SK-N-SH (cell line): ENCODE data around the gene CIAO3. TPM values are rescaled to one million over a fixed set of nuclear protein-coding genes. Genes with fewer than 3 reads are reported as not detected.

Experiments used
- CTCF ChIA-PET: fragments of 300-600, 350-600 bp; formaldehyde crosslinking; extraction: SDS; loops from one replicate; lab custom pipeline; 2021; lab: Yijun Ruan, JAX
- POLR2A ChIA-PET: fragments of 350-600 bp; sonication (Branson Sonifier 250); formaldehyde crosslinking; extraction: SDS; loops from one replicate; lab custom pipeline; 2020; ENCODE audit warnings: antibody characterized with exemption, inconsistent platforms; lab: Yijun Ruan, JAX
- DNase-seq: peaks from one replicate; pipeline ENCODE4 v3.0.0; 2012
- H2AFZ ChIP-seq: fragments of 200-600 bp; sonication (generic); 2 replicates; pipeline ENCODE4 v1.8.1; 2016; ENCODE audit warnings: antibody characterized with exemption, mild to moderate bottlenecking, low read depth
- H3F3A ChIP-seq: fragments of 200-600 bp; sonication (generic); replicated peaks from 2 replicates; pipeline ENCODE3; 2016; ENCODE audit warnings: antibody characterized with exemption, mild to moderate bottlenecking; ENCODE audit not compliant: insufficient read depth
- H3K27ac ChIP-seq, 2 experiments: fragments of 200-500 bp in 1 of 2; fragments of 200-600 bp in 1 of 2; sonication (Bioruptor generic) in 1 of 2; sonication (generic), shearing (Covaris generic) in 1 of 2; 2 replicates each; pipeline versions ENCODE4 v1.5.1 to v1.6.1; 2014 to 2016; ENCODE audit warnings: low read depth in 2 of 2, inconsistent platforms in 1 of 2, low read length in 1 of 2, mild to moderate bottlenecking in 1 of 2, mixed read lengths in 1 of 2
- H3K27me3 ChIP-seq: fragments of 200-600 bp; sonication (generic), shearing (Covaris generic); 2 replicates; pipeline ENCODE4 v1.6.1; 2016; ENCODE audit warnings: mixed run types; ENCODE audit not compliant: insufficient read depth
- H3K36me3 ChIP-seq, 2 experiments: fragments of 200-500 bp in 1 of 2; fragments of 200-600 bp in 1 of 2; sonication (Bioruptor generic) in 1 of 2; sonication (generic) in 1 of 2; replicated peaks in 1 of 2; 2 replicates each; pipeline versions ENCODE3 to v1.5.1; 2014 to 2016; ENCODE audit warnings: low read length in 1 of 2, mild to moderate bottlenecking in 1 of 2; ENCODE audit not compliant: insufficient read depth in 2 of 2, control insufficient read depth in 1 of 2
- H3K4me1 ChIP-seq, 2 experiments: fragments of 200-500 bp in 1 of 2; fragments of 200-600 bp in 1 of 2; sonication (Bioruptor generic) in 1 of 2; sonication (generic), shearing (Covaris generic) in 1 of 2; 2 replicates each; pipeline versions ENCODE4 v1.5.1 to v1.6.1; 2014 to 2016; ENCODE audit warnings: low read depth in 1 of 2, low read length in 1 of 2, mixed run types in 1 of 2; ENCODE audit not compliant: insufficient read depth in 2 of 2, control insufficient read depth in 1 of 2
- H3K4me2 ChIP-seq: fragments of 200-600 bp; sonication (generic), shearing (Covaris generic); 2 replicates; pipeline ENCODE4 v1.6.1; 2017; ENCODE audit warnings: mixed run types
- H3K4me3 ChIP-seq, 2 experiments: fragments of 200-500 bp in 1 of 2; fragments of 200-600 bp in 1 of 2; sonication (Bioruptor generic) in 1 of 2; sonication (generic), shearing (Covaris generic) in 1 of 2; 2 replicates each; pipeline versions ENCODE4 v1.5.1 to v1.8.1; 2014 to 2016; ENCODE audit warnings: low read depth in 2 of 2, inconsistent platforms in 1 of 2, low read length in 1 of 2, mild to moderate bottlenecking in 1 of 2, mixed read lengths in 1 of 2, moderate library complexity in 1 of 2
- H3K79me2 ChIP-seq: fragments of 200-600 bp; sonication (generic); 2 replicates; pipeline ENCODE4 v1.8.1; 2017; ENCODE audit warnings: mild to moderate bottlenecking; ENCODE audit not compliant: insufficient read depth
- H3K9ac ChIP-seq: fragments of 200-600 bp; sonication (generic); 2 replicates; pipeline ENCODE4 v1.6.1; 2017; ENCODE audit warnings: mixed run types
- H3K9me2 ChIP-seq: fragments of 200-600 bp; sonication (generic); 2 replicates; pipeline ENCODE4 v1.6.1; 2017; ENCODE audit warnings: mixed run types
- H3K9me3 ChIP-seq: fragments of 200-600 bp; sonication (generic); 2 replicates; pipeline ENCODE4 v1.6.1; 2017; ENCODE audit warnings: mixed run types, mild to moderate bottlenecking, moderate library complexity
- H4K20me1 ChIP-seq: fragments of 200-600 bp; sonication (generic); 2 replicates; pipeline ENCODE4 v1.6.1; 2017; ENCODE audit warnings: mild to moderate bottlenecking, mixed run types; ENCODE audit not compliant: insufficient read depth
- CHD2 ChIP-seq: fragments of 150-350 bp; IDR thresholded peaks from 2 replicates; pipeline ENCODE4 v1.6.1; 2018; ENCODE audit warnings: low read length; ENCODE audit not compliant: partially characterized antibody
- CTCF ChIP-seq: fragments of 200-600 bp; sonication (generic); IDR thresholded peaks from 2 replicates; pipeline ENCODE4 v1.6.1; 2017; ENCODE audit warnings: antibody characterized with exemption, mild to moderate bottlenecking, moderate library complexity
- EP300 ChIP-seq, 2 experiments: IDR thresholded peaks; 2 replicates each; pipeline versions ENCODE4 v1.4.0 to v1.6.1; 2012; ENCODE audit warnings: borderline replicate concordance in 1 of 2, low read depth in 1 of 2, low read length in 1 of 2
- EZH2phosphoT487 ChIP-seq: fragments of 200-600 bp; sonication (generic); IDR thresholded peaks from 2 replicates; pipeline ENCODE4 v1.6.1; 2017; ENCODE audit warnings: low read depth, mixed run types, mild to moderate bottlenecking, antibody characterized with exemption, moderate library complexity, borderline replicate concordance
- FOSL2 ChIP-seq: IDR thresholded peaks from 2 replicates; pipeline ENCODE4 v1.4.0; 2012; ENCODE audit warnings: low read depth, mild to moderate bottlenecking, moderate library complexity, borderline replicate concordance
- FOXJ3 ChIP-seq: sonication (generic); formaldehyde crosslinking; IDR thresholded peaks from 2 replicates; pipeline ENCODE4 v1.5.1; 2020; ENCODE audit warnings: mild to moderate bottlenecking, missing genetic modification reagents
- FOXM1 ChIP-seq: IDR thresholded peaks from 2 replicates; pipeline ENCODE4 v1.4.0; 2012; ENCODE audit warnings: low read depth, mild to moderate bottlenecking
- GABPA ChIP-seq: IDR thresholded peaks from 2 replicates; pipeline ENCODE4 v1.4.0; 2012; ENCODE audit warnings: low read depth, mild to moderate bottlenecking
- IRF3 ChIP-seq: fragments of 150-350 bp; IDR thresholded peaks from 2 replicates; pipeline ENCODE4 v1.6.1; 2016; ENCODE audit warnings: mild to moderate bottlenecking, low read depth, low read length
- JUND ChIP-seq: IDR thresholded peaks from 2 replicates; pipeline ENCODE4 v1.4.0; 2012
- MEF2A ChIP-seq: IDR thresholded peaks from 2 replicates; pipeline ENCODE4 v1.4.0; 2012; ENCODE audit warnings: low read depth, borderline replicate concordance
- MXI1 ChIP-seq: IDR thresholded peaks from 2 replicates; pipeline ENCODE4 v1.6.1; 2012; ENCODE audit warnings: mild to moderate bottlenecking, low read depth, low read length, improper control_type of control experiment
- NFIC ChIP-seq: IDR thresholded peaks from 2 replicates; pipeline ENCODE4 v1.4.0; 2012; ENCODE audit warnings: borderline replicate concordance
- NRF1 ChIP-seq: IDR thresholded peaks from 2 replicates; pipeline ENCODE4 v1.6.1; 2012; ENCODE audit warnings: low read depth, mild to moderate bottlenecking, low read length
- REST ChIP-seq: IDR thresholded peaks from 2 replicates; pipeline ENCODE4 v1.6.1; 2012; ENCODE audit warnings: mild to moderate bottlenecking, low read depth, low read length, moderate library complexity
- RFX5 ChIP-seq: IDR thresholded peaks from 2 replicates; pipeline ENCODE4 v1.6.1; 2012; ENCODE audit warnings: mild to moderate bottlenecking, improper control_type of control experiment, low read length
- SIN3A ChIP-seq: IDR thresholded peaks from 2 replicates; pipeline ENCODE4 v1.6.1; 2012; ENCODE audit warnings: low read depth, mild to moderate bottlenecking, low read length, moderate library complexity, borderline replicate concordance
- SMC3 ChIP-seq: IDR thresholded peaks from 2 replicates; pipeline ENCODE4 v1.6.1; 2012; ENCODE audit warnings: low read depth, low read length, improper control_type of control experiment
- WGBS: methylation state at CpG from one replicate; pipeline ENCODE4 v1.1.6; 2017; ENCODE audit warnings: low lambda C conversion rate; 5-methylcytosine and 5-hydroxymethylcytosine counted together
- polyA plus RNA-seq, 3 experiments: library from polyadenylated mRNA; depleted of rRNA; stranded (reverse); fragments of >200 nt; gene quantifications; 2 replicates each; pipeline ENCODE4 v1.2.3, GENCODE V29; 2012
- TF ChIP-seq, protein P1 (sequence below): IDR thresholded peaks from 2 replicates; pipeline ENCODE4 v1.4.0; 2012; ENCODE audit warnings: low read depth

CIAO3 gene
- polyA plus RNA-seq, 1 of the 3 experiments (the other 2 are of a cell fraction) = 14.4 TPM

GRCh38 chr16:759110-759910, 18.5 kb upstream of the CIAO3 start (continued):
- TF ChIP-seq REST = no peak
- no peak for TF ChIP-seq FOSL2
- TF ChIP-seq, protein P1, sequence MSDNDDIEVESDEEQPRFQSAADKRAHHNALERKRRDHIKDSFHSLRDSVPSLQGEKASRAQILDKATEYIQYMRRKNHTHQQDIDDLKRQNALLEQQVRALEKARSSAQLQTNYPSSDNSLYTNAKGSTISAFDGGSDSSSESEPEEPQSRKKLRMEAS = no peak
- no peak for TF ChIP-seq JUND
- TF ChIP-seq EZH2phosphoT487 = no peak
- TF ChIP-seq NRF1 = no peak
- no peak for TF ChIP-seq FOXM1
- TF ChIP-seq CHD2 = no peak
- no peak for TF ChIP-seq NFIC

GRCh38 chr16:756428-756827, 15.6 kb upstream of the CIAO3 start:
- H2AFZ ChIP-seq = no peak overlapping the region
- no peaks in the 10 kb centered on the region for H3K4me1 ChIP-seq
- no peak overlapping the region for H3K4me3 ChIP-seq
- ChIA-PET CTCF (interaction anchor here (2.3 kb wide), 1 partner anchor 15 kb away, joined by 9 read pairs; the partner anchor contains the start of gene CIAO3), POLR2A (no interaction called here)
- H3K27ac ChIP-seq = no peak overlapping the region
- no peaks in the 10 kb centered on the region for H3K79me2 ChIP-seq
- H3K27me3 ChIP-seq = no peaks in the 10 kb centered on the region
- H3K36me3 ChIP-seq = no peaks in the 10 kb centered on the region
- peaks cover 3% of the 10 kb centered on the region; the same call in 1 of the 2 replicates for H3K9me3 ChIP-seq
- H3K9ac ChIP-seq = no peak overlapping the region
- no peak for TF ChIP-seq GABPA
- TF ChIP-seq SIN3A = no peak
- no peak for TF ChIP-seq FOXJ3
- no peak for TF ChIP-seq JUND
- no peak for TF ChIP-seq MXI1
- TF ChIP-seq SMC3 = no peak
- no peak for TF ChIP-seq RFX5
- TF ChIP-seq FOXM1 = no peak
- no peak for TF ChIP-seq EP300 (IDR thresholded peaks at IDR 0.05; ENCODE audit: borderline replicate concordance in 1 of 2, low read depth in 1 of 2, low read length in 1 of 2)
- no peak for TF ChIP-seq FOSL2
- TF ChIP-seq IRF3 = no peak
- TF ChIP-seq CTCF = no peak
- no peak for TF ChIP-seq MEF2A
- TF ChIP-seq, protein P1 = no peak
- TF ChIP-seq, all 33 proteins: peak for 0
- Histone ChIP-seq H3F3A (no peaks in the 10 kb centered on the region), H3K9me2 (no peaks in the 10 kb centered on the region), H4K20me1 (no peaks in the 10 kb centered on the region), H3K4me2 (no peak overlapping the region)
- 72% methylated on average over 5 of the region's 5 CpGs for WGBS
- no peak for DNase-seq
